Stimulated activated CD8-positive, alpha-beta memory T cell treated with anti-CD3 and anti-CD28 coated beads, Interleukin-12 subunit alpha, Interleukin-12 subunit beta, amount 100 ng/mL, for 24 hours (primary cell): ENCODE data around the gene TATDN2.
"Not testable (repeated sequence)": the region's sequence is repeated elsewhere in the genome, so short reads cannot be mapped to it uniquely, and the experiment has no call there.

Experiments used
- DNase-seq: peaks from one replicate; pipeline ENCODE4 v3.0.0-alpha.2; 2020; ENCODE audit errors: extremely low read depth

TATDN2 gene

DNA sequence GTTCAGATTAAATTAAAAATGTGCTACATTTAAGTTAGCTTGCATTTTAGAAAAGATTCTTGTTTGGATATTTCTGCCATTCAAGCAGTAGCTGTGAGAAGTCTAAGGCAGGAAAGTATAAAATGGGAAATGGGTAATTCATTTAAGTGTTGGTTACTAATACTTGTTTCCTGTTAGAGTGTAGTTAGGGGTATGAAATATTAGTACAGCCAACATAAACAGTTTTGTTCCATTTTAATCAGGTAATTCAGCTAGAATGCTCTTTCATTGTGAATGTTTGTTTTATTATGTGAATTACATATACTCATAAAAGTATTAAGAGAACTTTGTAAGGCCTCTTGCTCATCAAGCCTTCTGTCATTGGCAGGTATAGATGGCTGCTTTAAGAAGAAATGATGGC, 19.9 kb downstream of the TATDN2 start:
- no peak for DNase-seq

DNA sequence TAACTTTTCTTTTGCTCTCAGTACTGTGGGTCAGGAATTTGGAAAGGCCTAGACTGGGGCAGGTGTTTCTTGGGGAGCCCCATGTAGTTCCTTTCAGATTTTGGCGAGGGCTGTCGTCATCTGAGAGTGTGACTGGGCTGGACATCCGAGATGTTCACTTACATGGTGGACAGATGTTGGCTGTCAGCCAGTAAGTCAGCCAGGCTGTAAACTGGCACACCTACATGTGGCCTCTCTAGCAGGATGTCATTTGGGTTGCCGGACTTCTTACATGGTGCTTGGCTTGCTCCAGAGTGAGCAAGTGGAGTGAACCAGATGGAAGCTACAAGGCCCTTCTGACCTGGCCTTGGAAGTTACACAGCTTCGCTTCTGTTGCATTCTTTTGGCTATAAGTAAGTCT, 20.7 kb downstream of the TATDN2 start:
- no peak for DNase-seq

DNA sequence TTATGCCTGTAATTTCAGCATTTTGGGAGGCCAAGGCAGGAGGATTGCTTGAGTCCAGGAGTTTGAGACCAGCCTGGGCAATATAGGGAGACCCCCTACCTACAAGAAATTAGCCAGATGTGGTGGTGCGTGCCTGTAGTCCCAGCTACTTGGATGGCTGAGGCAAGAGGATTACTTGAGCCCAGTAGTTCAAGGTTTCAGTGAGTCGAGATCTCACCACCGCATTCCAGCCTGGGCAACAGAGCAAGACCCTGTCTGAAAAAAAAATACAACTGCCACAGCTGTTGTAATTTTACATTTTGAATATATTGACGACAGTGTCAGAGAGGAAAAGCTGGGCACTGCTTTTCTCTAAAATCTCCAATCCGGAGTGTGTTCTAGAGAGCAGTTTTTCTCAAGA, 21.2 kb downstream of the TATDN2 start:
- DNase-seq, result no peak

DNA sequence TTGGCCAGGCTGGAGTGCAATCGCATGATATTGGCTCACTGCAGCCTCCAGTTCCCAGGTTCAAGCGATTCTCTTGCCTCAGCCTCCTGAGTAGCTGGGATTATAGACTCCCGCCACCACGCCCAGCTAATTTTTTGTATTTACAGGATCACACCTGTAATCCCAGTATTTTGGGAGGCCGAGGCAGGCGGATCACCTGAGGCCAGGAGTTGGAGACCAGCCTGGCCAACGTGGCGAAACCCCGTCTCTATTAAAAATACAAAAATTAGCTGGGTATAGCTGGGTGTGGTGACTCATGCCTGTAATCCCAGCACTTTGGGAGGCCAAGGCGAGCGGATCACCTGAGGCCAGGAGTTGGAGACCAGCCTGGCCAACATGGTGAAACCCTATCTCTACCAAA, 24.2 kb downstream of the TATDN2 start:
- DNase-seq, result not testable (repeated sequence)

DNA sequence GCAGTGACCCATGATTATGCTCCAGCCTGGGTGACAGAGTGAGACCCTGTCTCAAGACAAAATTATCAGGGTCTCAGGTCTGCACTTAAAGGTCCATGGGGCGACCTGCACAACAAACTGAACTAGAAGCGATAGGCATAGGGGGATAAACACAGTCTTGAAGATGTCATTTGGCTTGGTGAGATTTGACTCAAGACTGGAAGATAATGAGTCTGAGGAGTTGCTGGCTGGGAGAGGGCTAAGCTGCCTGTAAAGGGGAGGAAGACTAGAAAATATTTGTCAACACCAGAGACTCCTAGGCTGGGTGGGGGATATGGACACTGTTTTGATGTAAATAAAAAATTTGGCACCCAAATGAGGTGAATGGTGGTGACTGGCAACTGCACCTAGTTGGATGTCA, 24.7 kb downstream of the TATDN2 start:
- no peak for DNase-seq

GRCh38 chr3:10273702-10274305, 25.5 kb downstream of the TATDN2 start:
- DNase-seq, result no peak

GRCh38 chr3:10274601-10275000, 26.3 kb downstream of the TATDN2 start:
- no peak for DNase-seq

DNA sequence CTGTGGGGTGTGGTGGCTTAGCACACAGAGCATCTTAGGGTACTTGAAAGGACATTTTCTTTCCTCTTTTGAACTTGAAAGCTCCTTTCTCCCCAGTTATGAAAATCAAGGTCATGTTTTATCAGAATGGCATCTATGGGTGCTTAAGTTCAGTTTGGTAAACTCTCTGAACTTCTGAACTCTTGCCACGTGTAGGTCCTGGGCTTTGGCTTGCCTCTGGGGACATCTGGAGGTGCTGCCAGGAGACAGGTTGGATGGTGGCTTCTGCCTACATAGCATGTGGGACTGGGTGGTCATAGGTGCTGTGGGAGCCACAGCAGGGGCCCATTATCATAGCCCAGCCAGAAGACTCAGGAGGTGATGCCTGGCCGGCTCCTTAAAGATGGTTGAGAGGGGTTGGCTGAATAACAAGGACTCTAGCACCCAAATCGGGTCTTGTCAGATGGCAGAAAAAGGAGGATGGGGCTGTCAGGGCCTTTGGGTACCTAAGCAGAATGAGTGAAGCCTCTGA, 28.9 kb downstream of the TATDN2 start:
- no peak for DNase-seq

DNA sequence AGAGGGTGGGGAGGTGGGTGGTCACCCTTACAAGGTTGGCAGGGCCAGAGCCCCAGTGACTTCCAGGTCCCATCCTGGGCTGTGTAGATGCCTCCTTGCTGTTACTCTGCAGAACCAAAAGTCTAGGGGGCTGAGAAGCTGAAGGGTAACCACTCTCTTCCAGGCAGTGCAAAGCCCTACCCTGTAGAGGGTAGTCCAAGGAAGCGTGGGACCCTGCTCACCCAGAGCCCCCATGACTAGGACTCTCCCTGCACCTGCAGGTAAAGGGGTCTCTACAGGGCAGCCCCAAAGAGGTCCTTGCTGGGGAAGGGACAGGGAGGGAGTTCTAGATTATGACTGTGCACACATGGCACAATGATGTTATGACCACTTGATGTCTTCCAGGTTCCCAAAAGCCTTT, 30.2 kb downstream of the TATDN2 start:
- DNase-seq, result no peak

- DNase-seq, result no peak
Measured at GRCh38 chr3:10279384-10280176, 31.3 kb downstream of the TATDN2 start.

DNA sequence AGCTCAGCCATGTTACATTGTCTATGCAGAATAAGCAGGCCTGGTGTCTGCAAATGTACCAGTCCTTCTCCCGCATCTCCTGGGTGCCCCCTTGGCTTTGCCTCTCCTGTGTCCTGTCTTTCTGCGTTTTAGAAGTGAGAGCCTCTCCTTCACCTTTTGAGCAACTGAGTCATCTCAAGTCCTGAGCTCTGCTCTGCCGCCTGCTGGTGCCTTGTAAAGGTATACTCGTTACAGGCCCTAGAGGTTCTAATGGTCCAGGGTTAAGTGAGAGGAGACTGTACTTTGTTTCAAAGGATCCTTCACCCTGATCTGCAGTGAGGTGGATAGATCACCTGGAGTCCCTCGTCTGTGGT, 31.9 kb downstream of the TATDN2 start:
- no peak for DNase-seq

- no peak for DNase-seq
Measured at GRCh38 chr3:10280571-10280970, 32.3 kb downstream of the TATDN2 start.

DNA sequence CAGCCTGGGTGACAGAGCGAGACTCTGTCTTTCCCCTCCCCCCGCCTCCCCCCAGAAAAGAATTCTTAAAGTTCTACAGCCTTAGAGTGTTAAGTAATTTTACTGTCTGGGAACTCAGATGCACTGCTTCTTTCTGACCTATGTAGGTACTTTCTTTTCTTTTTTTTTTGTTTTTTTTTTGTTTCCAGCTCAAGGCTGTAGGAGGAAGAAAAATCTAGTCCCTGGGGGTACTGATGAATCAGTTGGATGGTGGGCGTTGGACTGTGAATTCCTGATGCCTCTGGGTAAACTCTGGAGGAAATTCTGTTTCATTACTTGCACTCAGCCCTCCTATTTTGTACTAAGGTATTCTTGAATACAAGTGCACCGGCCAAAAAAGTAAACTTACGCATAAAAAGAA, 33.7 kb downstream of the TATDN2 start:
- no peak for DNase-seq

GRCh38 chr3:10283638-10284037, 35.4 kb downstream of the TATDN2 start:
- no peak for DNase-seq

DNA sequence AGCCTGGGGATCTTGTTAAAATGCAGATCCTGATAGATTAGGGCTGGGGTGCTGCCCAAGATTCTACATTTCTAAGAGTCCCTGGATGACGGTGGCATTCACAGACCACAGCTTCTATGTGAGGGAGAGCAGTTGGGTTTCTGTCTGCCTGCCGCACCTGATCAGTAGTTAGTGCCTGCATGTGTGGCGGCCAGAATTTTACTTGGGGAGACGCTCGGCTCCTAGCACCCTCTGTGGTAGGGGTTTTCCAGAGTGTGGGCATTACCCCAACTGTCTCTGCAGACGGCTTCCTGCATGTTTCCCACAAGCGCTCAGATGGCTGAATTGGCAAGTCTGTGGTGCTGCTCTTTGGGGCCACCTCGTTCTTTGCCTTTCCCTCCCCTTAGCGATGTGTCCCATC, 36.2 kb downstream of the TATDN2 start:
- no peak for DNase-seq

DNA sequence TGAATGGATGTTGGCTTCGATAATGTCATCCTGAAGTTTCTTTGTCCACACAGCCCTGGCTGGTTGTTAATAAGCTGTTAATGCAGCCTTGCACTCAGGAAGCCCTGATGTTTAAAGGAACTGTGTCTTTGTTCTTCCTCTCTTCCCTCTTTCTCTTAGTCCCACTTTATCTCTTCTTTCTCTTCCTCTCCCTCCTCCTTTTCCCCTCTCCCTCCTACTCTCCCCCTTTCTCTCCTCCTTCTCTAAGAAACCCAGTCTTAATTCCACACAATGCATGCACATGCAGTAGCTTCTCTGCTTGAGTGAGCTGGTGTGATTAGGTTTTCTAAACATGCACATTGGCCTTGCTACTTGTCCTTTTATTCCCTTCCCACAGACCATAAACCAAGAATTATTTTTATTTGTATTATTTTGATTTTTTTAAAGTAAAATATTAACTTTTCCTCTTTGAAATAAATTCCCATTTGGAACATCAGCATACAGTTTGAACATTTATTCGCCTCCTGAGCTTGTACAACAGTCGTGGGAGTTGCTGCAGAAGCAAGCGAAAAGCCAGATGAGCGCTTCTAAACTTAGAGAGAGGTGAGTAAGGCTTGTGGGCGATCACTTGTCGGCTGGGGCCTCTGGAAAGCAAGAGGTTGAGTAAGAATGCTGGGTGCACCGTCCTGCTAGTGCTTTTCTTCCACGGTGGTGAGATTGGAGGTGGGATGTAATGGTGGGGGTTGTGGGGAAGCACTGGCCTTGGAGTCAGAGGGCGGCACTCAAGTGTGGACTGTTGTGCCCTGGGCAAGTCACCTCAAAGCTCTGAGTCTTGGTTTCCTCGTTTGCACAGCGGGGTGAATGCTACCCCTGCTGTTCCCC, 37.2 kb downstream of the TATDN2 start:
- no peak for DNase-seq

DNA sequence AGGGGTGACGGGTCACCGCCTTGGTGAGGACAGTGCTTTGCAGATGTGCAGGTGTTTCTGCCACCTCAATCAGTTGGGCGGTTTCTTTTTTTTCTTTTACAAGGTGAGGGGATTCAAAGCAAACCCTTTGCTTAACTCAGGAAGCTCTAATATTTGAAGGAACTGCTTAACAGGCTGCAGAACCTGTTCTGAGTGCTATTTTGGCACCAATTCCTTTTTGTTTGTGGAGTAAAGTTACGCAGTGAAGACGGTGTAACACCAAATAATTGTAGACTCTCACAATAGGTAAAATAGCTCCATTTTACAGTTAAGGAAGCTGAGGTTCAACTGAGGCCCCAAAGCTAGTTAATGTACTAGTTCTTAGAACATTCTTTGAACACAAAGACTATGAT, 37.9 kb downstream of the TATDN2 start:
- no peak for DNase-seq

DNA sequence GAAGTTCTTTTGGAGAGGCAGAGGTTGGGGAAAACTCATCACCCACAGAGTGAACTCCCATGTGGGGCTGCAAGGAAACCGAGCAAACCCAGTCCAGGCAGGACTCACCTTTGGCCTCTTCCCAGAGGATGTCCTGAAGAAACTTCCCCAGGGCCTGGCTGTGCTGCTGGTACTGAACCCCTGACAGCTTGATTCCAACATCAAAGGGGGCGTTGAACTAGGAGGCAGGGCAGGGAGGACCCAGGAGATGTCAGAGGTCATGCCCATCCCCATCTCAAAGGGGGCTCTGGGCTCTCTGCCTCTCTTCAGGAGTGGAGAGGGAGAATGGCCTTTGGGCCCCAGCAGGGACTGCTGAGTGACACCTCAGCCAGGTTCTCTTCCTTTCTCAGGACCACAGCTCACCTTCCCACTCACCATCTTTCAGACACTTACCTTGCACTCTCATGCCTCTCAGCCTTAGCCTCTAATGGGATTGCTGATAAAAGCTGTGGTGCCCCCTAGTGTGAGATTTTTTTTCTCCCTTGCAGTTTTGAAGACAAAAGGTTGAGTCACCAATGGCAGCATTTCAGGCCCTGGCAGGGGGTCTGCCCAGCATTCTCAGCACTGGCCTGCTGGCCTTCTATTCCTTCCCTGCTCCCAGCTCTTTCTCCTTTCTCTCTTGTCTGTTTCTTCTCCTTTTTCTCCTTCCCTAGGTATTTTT, 38.5 kb downstream of the TATDN2 start:
- no peak for DNase-seq

DNA sequence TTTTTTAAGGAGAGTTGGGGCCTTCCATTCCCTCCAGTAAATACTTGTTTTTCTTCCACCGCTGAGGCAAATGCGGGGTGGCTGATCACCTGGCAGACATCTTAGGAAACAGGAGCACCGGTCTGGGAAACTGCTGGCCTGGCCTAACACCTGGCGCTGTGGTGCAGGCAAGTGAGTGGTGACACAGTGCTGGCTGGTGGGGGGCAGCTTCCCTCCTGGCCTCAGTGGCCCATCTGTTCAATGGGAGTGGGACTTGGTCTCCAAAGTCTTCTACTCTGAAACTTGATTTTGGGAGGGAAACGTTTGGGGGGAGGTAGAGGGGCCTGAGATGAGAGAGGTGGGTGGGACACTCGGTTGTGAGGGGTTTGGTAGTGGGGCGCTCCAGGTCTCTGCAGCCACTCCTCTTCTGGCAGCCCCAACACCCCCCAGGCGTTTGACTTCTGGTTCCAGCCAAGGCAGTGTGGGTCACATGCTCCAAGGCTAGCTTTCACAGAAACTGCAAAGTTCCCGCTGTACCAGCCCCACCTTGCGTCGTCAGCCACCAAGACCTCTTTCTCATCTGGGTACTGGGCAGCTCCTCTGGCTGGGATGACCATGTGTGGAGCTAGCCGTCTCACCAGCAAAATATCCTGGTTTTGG, 39.8 kb downstream of the TATDN2 start:
- DNase-seq, result no peak

DNA sequence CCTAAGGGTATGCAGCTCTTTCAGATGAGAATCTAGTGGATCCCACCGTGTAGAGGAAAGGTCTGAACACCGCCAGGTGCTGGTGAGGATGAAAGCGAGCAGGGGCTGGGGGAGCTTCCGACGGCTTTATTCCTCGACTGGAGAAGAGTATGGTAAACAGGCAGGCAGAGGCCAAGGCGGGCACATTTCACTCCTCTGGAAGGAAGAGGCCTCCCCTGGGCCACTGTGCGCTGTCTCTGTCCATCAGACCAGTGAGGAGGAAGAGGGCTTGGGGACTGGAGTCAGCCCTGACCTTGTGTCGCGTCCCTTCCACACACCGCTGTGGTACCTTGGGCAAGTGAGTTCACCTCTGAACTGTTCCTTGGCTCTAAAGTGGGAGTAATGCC, 40.3 kb downstream of the TATDN2 start:
- DNase-seq, result no peak

GRCh38 chr3:10289077-10289476, 40.8 kb downstream of the TATDN2 start:
- no peak for DNase-seq
